GM12873 (cell line): ENCODE results near the gene WSCD1.

Source experiments
- CTCF ChIP-seq: IDR thresholded peaks from 2 replicates; pipeline ENCODE4 v1.5.1; 2012; ENCODE audit warnings: low read depth, mild to moderate bottlenecking, moderate library complexity, low read length, control low read depth; ENCODE audit not compliant: insufficient read depth; ENCODE audit errors: missing control alignments

WSCD1 gene

DNA sequence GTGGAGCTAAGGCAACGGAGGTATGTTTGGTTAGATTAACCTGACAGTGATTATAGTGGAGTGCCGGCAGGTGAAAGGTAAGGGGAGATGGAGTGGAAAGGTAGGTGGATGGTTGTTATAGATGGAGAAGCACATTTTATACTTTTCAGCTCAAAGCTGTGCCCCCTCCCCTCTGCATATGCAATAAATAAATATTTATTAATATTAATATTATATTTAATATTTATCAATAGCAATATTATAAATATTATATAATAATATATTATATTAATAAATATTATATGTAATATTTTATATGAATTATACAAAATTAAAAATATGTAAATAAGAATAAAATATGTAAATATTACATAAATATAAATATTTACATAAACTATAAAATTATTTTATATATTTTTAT, 70.0 kb downstream of the WSCD1 start:
- no peak for TF ChIP-seq CTCF

- TF ChIP-seq CTCF = no peak
These were observed 70.7 kb downstream of the WSCD1 start for GRCh38 chr17:6140728-6141330.

GRCh38 chr17:6142701-6143100, 72.5 kb downstream of the WSCD1 start:
- no peak for TF ChIP-seq CTCF

DNA sequence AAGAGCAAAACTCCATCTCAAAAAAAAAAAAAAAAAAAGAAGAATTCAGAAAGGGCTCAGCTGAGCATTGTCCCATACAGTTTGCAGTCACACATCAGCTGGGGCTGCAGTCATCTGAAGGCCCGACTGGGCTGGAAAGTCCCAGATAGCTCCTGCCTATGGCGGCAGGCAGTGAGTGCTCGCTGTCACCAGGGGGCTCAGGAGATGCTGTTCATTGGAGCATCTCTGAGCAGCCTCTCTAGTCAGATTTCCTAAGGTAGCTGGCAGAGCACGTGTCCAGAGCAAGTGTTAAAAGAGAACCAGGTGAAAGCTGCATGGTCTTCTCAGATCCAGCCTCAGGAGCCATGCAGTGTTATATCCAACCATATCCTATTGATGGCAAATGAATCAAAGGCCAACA, 75.8 kb downstream of the WSCD1 start:
- no peak for TF ChIP-seq CTCF

- no peak for TF ChIP-seq CTCF
These were observed 76.9 kb downstream of the WSCD1 start for GRCh38 chr17:6147042-6147441.

GRCh38 chr17:6153375-6153774, 83.2 kb downstream of the WSCD1 start:
- TF ChIP-seq CTCF = no peak

GRCh38 chr17:6157716-6158115, 87.5 kb downstream of the WSCD1 start:
- no peak for TF ChIP-seq CTCF
